OCI-LY7 (cell line): ENCODE measurements around the gene SLC37A1.

Experiments used
- CTCF ChIP-seq: fragments of 200-600 bp; sonication (generic); conservative IDR thresholded peaks from 2 replicates; pipeline ENCODE4 v1.5.1; 2014; ENCODE audit warnings: mild to moderate bottlenecking, antibody characterized with exemption, low read length, moderate library complexity, mixed read lengths
- EZH2phosphoT487 ChIP-seq: fragments of 200-600 bp; sonication (generic); IDR thresholded peaks from 2 replicates; pipeline ENCODE4 v1.6.1; 2018; ENCODE audit warnings: low read depth, borderline replicate concordance, mild to moderate bottlenecking, mixed run types, antibody characterized with exemption, low read length, moderate library complexity, mixed read lengths

GRCh38 chr21:42581336-42581992 is 67.8 kb downstream of the SLC37A1 start:
- TF ChIP-seq CTCF (no peak), EZH2phosphoT487 (no peak)
